Stimulated activated CD8-positive, alpha-beta memory T cell treated with anti-CD3 and anti-CD28 coated beads, Interleukin-7, amount 100 ng/mL, for 24 hours (primary cell): Measurements from ENCODE around the gene MRPL42.
"Not testable (repeated sequence)": the region's sequence is repeated elsewhere in the genome, so short reads cannot be mapped to it uniquely, and the experiment has no call there.

ENCODE experiments used
- DNase-seq: peaks from one replicate; pipeline ENCODE4 v3.0.0-alpha.2; 2020; ENCODE audit warnings: low read depth

MRPL42 gene

GRCh38 chr12:93547778-93548177 lies 80.5 kb downstream of the MRPL42 start:
- no peak for DNase-seq

DNA sequence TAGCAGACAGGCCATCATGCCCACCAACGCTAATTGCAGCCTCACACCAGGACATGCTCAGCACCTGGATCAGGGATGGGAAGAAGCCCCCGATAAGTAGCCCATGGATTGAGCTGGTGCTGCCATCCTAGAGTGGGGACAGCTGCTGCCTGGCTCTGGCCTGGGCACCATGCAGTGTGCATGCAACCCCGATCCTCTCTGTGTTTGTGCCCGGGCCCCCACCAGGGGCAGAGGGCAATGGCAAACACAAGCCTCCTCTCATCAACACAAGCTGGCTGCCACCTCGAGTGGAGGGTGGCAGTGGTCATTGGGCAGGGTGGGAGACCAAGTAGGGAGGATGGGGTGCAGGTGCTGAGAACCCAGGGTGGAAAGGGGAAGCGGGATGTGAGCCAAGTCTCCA lies 81.9 kb downstream of the MRPL42 start:
- no peak for DNase-seq

GRCh38 chr12:93550748-93551611 lies 83.7 kb downstream of the MRPL42 start:
- no peak for DNase-seq

DNA sequence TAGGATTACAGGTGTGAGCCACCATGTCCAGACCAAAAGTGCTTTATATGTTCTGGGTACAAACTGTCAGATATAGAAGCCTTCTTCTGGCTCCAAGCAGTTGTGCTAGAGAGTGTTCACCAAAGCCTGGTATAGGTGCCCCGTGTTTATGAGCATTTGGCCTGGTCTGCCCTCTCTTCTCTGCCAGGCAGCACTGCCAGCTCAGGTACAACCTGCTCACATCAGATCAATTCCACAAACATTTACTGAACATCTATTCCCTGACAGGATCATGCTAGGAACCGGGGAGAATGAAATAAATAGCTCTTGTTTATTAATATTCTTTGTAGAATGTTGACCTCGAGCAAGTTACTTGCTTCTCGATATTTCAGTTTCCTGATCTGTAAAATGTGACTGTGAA lies 85.1 kb downstream of the MRPL42 start:
- DNase-seq, result no peak

DNA sequence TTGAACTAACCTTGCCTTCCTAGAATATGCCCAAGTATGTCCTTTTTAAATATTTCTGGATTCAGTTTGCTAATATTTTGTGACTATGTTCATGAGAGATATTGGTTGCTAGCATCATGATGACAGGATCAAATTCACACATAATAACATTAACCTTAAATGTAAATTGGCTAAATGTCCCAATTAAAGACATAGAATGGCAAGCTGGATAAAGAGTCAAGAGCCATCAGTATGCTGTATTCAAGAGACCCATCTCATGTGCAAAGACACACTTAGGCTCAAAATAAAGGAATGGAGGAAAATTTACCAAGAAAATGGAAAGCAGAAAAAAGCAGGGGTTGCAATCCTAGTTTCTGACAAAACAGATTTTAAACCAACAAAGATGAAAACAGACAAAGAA lies 90.6 kb downstream of the MRPL42 start:
- not testable (repeated sequence) for DNase-seq

- DNase-seq, result not testable (repeated sequence)
Measured at GRCh38 chr12:93558685-93559084, 91.4 kb downstream of the MRPL42 start.

DNA sequence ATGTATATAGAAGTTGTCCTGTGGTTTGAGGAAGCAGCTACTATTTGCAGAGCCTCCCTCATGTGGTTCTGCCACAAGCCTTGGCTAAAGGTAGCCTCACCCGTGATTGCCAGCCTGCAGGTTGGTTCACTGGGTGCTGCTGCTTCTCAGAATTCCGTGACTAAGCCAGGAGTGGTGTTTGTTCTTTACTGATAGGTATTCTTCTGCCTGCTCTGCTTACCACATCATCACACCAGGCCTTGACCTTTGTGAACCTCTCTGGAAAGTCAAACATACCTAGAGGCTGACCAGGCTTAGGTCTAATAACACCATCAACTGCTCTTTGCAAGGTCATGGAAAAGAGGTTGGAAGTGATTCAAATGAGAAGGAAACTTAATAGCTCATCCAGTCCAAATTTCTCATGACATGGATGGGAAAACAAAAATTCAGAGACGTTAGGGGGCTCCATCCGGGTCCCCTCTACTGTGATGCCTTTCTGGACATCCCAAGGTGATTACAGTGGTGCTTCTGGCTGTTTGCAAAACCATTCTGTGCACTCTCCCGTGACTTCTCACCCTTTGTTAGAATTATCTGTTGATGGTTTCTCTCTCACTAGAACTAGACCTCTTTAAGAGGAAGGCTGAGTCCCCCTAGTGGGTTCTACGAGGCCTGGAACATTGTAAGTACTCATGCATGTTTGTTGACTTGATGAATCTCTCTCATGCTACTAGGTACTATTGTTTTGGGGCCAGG lies 96.7 kb downstream of the MRPL42 start:
- DNase-seq, result no peak

DNA sequence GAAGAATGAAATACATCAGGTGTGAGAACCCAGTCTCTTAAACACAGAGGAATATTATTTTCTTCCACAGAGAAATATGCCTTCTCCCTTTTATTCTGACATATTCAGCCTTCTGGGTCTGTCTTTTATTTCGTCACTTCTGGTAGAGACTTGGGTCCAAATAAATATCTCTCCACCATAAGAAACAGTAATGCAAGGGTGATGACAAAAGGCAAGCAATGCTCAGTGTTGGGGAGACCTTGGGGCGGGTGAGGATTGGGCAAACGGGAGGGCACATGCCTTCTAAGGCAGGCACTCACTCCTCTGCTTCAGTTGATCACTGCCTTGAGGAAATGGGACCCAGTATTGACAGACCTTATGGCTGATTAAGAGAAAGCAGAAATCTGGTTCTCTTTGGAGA lies 98.4 kb downstream of the MRPL42 start:
- DNase-seq, result no peak
